SK-N-SH (cell line): ENCODE data around the gene ADAMTSL1.

Experiments
- CHD2 ChIP-seq: fragments of 150-350 bp; IDR thresholded peaks from 2 replicates; pipeline ENCODE4 v1.6.1; 2018; ENCODE audit warnings: low read length; ENCODE audit not compliant: partially characterized antibody
- CTCF ChIP-seq: fragments of 200-600 bp; sonication (generic); IDR thresholded peaks from 2 replicates; pipeline ENCODE4 v1.6.1; 2017; ENCODE audit warnings: antibody characterized with exemption, mild to moderate bottlenecking, moderate library complexity
- EZH2phosphoT487 ChIP-seq: fragments of 200-600 bp; sonication (generic); IDR thresholded peaks from 2 replicates; pipeline ENCODE4 v1.6.1; 2017; ENCODE audit warnings: low read depth, mixed run types, mild to moderate bottlenecking, antibody characterized with exemption, moderate library complexity, borderline replicate concordance
- FOXJ3 ChIP-seq: sonication (generic); formaldehyde crosslinking; IDR thresholded peaks from 2 replicates; pipeline ENCODE4 v1.5.1; 2020; ENCODE audit warnings: mild to moderate bottlenecking, missing genetic modification reagents
- MXI1 ChIP-seq: IDR thresholded peaks from 2 replicates; pipeline ENCODE4 v1.6.1; 2012; ENCODE audit warnings: mild to moderate bottlenecking, low read depth, low read length, improper control_type of control experiment
- RAD21 ChIP-seq: IDR thresholded peaks from 2 replicates; pipeline ENCODE4 v1.6.1; 2012; ENCODE audit warnings: mild to moderate bottlenecking, low read length

GRCh38 chr9:18741359-18741758, 267.4 kb downstream of the ADAMTSL1 start:
- TF ChIP-seq MXI1 (no peak), EZH2phosphoT487 (no peak), CTCF (no peak), RAD21 (no peak), CHD2 (no peak), FOXJ3 (no peak)
